A673 (cell line): ENCODE results near the gene SLC2A6.
"Not testable (repeated sequence)": the region's sequence is repeated elsewhere in the genome, so short reads cannot be mapped to it uniquely, and the experiment has no call there.

ENCODE experiments used
- CTCF ChIP-seq: fragments of 300-800, 200-600 bp; sonication (generic); conservative IDR thresholded peaks from 2 replicates; pipeline ENCODE4 v1.5.1; 2017; ENCODE audit warnings: low read depth, mild to moderate bottlenecking, antibody characterized with exemption, low read length, moderate library complexity, mixed read lengths
- EZH2 ChIP-seq: fragments of 200-600 bp; sonication (generic); IDR thresholded peaks from 2 replicates; pipeline ENCODE4 v1.6.1; 2017; ENCODE audit warnings: borderline replicate concordance, low read depth, mild to moderate bottlenecking, mixed read lengths, antibody characterized with exemption, low read length; ENCODE audit not compliant: poor library complexity, severe bottlenecking

- not testable (repeated sequence) for TF ChIP-seq CTCF, EZH2
These were observed 27.0 kb downstream of the SLC2A6 start for GRCh38 chr9:133451865-133452264.
